Measurements from ENCODE around the gene GYPC.

GRCh38 chr2:126639276-126639675 is 16.7 kb upstream of the GYPC start:
- TF ChIP-seq CTCF (IDR thresholded peaks at IDR 0.05; ENCODE audit: low read depth, low read length, missing input control) (no peak), REST (IDR thresholded peaks at IDR 0.05) (no peak), FOXA1 (IDR thresholded peaks at IDR 0.05) (no peak), ATF3 (IDR thresholded peaks at IDR 0.05) (no peak), MAX (IDR thresholded peaks at IDR 0.05) (no peak), RAD21 (IDR thresholded peaks at IDR 0.05) (no peak)

Measured in liver (tissue), 3 donors.